Immature natural killer cell (primary cell): ENCODE data around the gene TNFRSF25. TPM values are rescaled to one million over a fixed set of nuclear protein-coding genes. Genes with fewer than 3 reads are reported as not detected.

Experiments
- DNase-seq, 3 donors: peaks; one replicate each; pipeline ENCODE4 v3.0.0; 2022; ENCODE audit warnings: mixed read lengths in 1 of 3
- H3K27ac Mint-ChIP-seq, 6 donors: one replicate each; pipeline ENCODE4 v1.8.0; 2020; ENCODE audit warnings: mixed read lengths in 6 of 6, mild to moderate bottlenecking in 5 of 6, inconsistent platforms in 4 of 6, moderate library complexity in 3 of 6
- H3K27me3 Mint-ChIP-seq, 3 donors: one replicate each; pipeline ENCODE4 v1.8.0; 2020 to 2021; ENCODE audit warnings: low read depth in 3 of 3, mild to moderate bottlenecking in 3 of 3, mixed read lengths in 3 of 3, moderate library complexity in 3 of 3, inconsistent platforms in 1 of 3
- H3K36me3 Mint-ChIP-seq, 3 donors: one replicate each; pipeline ENCODE4 v1.8.0; 2020; ENCODE audit warnings: mixed read lengths in 3 of 3, inconsistent platforms in 2 of 3, mild to moderate bottlenecking in 2 of 3
- H3K4me1 Mint-ChIP-seq, 2 donors: one replicate each; pipeline ENCODE4 v1.8.0; 2020; ENCODE audit warnings: inconsistent platforms in 2 of 2, mild to moderate bottlenecking in 2 of 2, mixed read lengths in 2 of 2, moderate library complexity in 1 of 2
- H3K4me3 Mint-ChIP-seq, 5 donors: one replicate each; pipeline ENCODE4 v1.8.0; 2020; ENCODE audit warnings: mild to moderate bottlenecking in 5 of 5, mixed read lengths in 5 of 5, inconsistent platforms in 3 of 5, moderate library complexity in 3 of 5
- H3K9me3 Mint-ChIP-seq, 6 donors: one replicate each; pipeline ENCODE4 v1.8.0; 2020; ENCODE audit warnings: mild to moderate bottlenecking in 6 of 6, mixed read lengths in 6 of 6, inconsistent platforms in 4 of 6, moderate library complexity in 3 of 6
- polyA plus RNA-seq, 3 donors: library from polyadenylated mRNA; unstranded; fragments of 300-500 nt; fragmentation: Illumina TruSeq; gene quantifications; one replicate each; pipeline ENCODE4 v1.2.3, GENCODE V29; 2021

The TNFRSF25 gene
- polyA plus RNA-seq, 3 donors from 2014 or later: 3.1 to 15.3 (median 9.8) TPM

DNA sequence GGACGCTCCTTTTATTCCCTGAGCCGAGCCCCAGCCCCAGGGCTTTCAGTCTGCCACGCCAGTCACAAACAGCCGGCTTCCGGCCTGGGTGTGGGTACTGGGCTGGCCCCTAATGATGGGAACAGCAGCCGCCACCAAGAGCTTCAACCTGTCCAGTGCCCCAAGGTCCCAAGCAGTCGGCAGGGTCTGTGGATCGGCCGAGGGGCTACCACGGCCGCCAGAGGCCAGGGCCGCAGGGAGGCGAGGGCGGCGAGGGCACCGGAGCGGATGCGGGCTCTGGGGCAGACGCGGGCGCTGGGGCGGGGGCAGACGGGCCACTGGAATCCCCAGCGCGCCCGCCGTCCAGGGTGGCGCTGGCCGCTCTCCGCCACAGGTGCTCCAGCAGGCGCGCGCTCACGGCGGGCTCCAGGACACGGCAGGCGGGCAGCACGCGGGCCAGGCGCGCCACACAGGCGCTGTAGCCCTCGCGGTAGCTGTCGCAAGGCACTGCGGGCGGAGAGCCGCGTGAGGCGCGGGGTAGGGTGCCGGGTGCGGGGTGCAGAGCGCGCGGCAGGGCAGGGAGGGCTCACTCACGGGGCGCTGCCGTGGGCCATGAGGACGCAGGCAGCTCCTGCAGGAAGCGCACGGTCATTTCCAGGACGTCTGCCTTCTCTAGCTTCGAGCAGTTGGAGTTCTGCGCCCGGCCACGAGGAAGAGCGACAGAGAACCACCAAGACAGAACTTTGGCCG is 47.1 kb downstream of the TNFRSF25 start:
- Mint-ChIP-seq H3K27me3 (peaks cover 20 to 30% (median 20%) of the 10 kb centered on the region in 3 donors), H3K4me3 (peak overlapping the region in 1 of 5 donors; percentile 56), H3K36me3 (no peaks in the 10 kb centered on the region), H3K9me3 (peaks cover 0 to 2% (median 0%) of the 10 kb centered on the region in 6 donors), H3K4me1 (peaks cover 1 to 9% of the 10 kb centered on the region in 2 donors), H3K27ac (no peak overlapping the region)
- DNase-seq: no peak

DNA sequence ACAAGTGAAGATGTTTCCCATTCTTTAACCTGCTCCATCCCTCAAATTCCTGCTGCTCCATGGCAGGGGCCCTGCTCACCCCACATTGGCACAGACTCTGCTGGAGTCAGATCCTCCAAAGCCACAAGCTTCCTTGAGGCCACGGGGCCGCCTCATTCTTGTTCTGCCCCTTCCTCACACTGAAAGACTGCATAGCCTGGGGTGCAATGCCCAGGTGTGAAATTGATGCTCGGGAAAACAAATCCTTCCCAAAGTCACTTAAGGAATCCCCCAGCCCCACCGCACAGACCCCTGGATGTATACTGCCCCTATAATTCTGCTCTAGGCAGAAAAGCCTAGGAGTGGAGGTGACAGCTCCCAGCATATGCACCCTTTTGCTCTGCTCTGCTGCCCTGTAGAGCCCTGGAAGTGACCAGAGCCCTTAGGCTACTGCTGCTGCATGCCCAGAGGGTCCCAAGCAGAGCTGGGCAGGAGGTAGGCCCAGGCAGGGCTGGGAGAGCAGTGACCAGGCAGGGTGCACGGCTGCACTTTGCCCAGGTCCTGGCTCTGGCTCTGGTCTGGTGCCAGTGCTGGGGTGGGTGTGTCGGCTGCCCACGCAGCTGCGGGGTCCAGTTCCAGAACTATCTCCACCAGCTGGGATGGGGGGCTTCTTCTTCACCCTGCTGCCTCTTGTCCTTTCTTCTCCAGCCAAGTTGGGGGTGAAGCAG is 47.9 kb downstream of the TNFRSF25 start:
- no peak for DNase-seq
- Mint-ChIP-seq H3K36me3 (no peaks in the 10 kb centered on the region), H3K4me1 (peaks cover 0 to 8% of the 10 kb centered on the region in 2 donors), H3K4me3 (peak overlapping the region in 1 of 5 donors; percentile 7), H3K27me3 (peaks cover 18 to 30% (median 20%) of the 10 kb centered on the region in 3 donors), H3K27ac (no peak overlapping the region), H3K9me3 (peaks cover 0 to 2% (median 0%) of the 10 kb centered on the region in 6 donors)

DNA sequence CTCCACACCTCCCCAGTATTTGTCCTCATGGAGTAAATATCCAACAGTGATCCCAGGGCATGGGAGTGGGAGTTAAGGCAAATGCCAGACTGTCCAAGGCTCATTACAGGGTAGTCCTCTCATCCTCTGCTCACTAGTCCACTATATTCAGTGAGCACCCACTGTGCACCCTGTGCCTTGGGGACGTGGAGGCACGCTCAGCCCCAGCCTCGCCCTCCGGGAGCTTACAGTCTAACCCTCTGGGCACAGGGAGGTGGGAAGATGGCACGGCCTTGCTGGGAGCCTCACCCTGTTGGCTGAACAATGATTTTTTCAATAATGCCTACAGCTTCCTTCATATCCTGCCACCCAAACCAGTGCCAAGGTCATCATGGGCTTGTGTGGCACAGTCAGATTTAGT is 49.1 kb downstream of the TNFRSF25 start:
- Mint-ChIP-seq H3K27ac (no peak overlapping the region), H3K4me1 (peaks cover 0 to 8% of the 10 kb centered on the region in 2 donors), H3K9me3 (no peaks in the 10 kb centered on the region), H3K4me3 (no peak overlapping the region), H3K27me3 (peaks cover 14 to 30% (median 16%) of the 10 kb centered on the region in 3 donors), H3K36me3 (no peaks in the 10 kb centered on the region)
- DNase-seq: no peak

DNA sequence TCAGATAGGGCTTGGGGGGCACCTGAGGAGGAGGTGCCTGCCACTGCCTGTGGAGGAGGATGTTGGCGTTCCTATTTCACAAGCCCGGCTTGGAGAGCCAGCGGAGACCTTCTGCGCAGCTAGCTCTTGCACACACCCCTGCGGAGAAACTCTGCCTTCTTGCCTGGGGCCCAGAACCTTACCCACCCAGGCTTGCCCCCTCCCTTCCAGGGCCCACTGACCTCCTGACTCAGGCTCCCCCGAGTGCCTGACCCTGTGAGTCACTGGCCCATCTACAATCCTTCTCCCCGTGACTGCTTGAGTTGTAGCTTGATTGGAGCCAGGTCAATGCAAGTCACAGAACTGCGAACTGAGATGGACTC is 49.7 kb downstream of the TNFRSF25 start:
- H3K27me3 Mint-ChIP-seq: peaks cover 10 to 30% (median 17%) of the 10 kb centered on the region in 3 donors
- DNase-seq: no peak
- H3K4me3 Mint-ChIP-seq: no peak overlapping the region
- peaks cover 0 to 6% of the 10 kb centered on the region in 2 donors for H3K4me1 Mint-ChIP-seq
- H3K27ac Mint-ChIP-seq: no peak overlapping the region
- no peaks in the 10 kb centered on the region for H3K36me3 Mint-ChIP-seq
- H3K9me3 Mint-ChIP-seq: no peaks in the 10 kb centered on the region

DNA sequence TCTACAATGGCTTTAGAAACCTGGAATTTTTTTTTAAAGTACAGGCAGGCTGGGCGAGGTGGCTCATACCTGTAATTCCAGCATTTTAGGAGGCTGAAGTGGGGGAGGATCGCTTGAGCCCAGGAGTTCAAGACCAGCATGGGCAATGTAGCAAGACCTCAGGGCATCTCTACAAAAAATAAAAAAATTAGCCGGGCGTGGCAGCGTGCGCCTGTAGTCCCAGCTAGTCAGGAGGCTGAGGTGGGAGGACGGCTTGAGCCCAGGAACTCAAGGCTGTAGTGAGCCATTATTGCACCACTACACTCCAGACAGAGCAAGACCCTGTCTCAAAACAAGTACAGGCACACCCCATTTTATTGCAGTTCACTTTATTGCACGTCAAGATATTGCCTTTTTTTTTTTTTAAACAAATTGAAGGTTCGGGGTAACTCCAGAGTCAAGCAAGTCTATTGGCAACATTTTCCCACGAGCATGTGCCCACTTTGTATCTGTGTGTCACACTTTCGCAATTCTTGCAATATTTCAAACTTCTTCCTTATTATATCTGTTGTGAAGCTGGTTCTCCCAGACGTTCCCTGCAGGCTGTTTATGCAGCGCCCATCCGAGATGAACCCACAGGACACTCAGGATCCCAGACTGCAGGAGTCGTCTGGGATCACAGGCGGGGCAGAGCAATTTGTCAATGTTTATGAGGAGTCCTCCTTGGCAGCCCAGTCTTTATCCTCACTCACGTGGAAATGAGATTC is 50.9 kb downstream of the TNFRSF25 start:
- H3K27ac Mint-ChIP-seq: no peak overlapping the region
- no peaks in the 10 kb centered on the region for H3K36me3 Mint-ChIP-seq
- DNase-seq: no peak
- no peak overlapping the region for H3K4me3 Mint-ChIP-seq
- peaks cover 0 to 5% of the 10 kb centered on the region in 2 donors for H3K4me1 Mint-ChIP-seq
- peaks cover 10 to 30% (median 19%) of the 10 kb centered on the region in 3 donors for H3K27me3 Mint-ChIP-seq
- H3K9me3 Mint-ChIP-seq: no peaks in the 10 kb centered on the region

DNA sequence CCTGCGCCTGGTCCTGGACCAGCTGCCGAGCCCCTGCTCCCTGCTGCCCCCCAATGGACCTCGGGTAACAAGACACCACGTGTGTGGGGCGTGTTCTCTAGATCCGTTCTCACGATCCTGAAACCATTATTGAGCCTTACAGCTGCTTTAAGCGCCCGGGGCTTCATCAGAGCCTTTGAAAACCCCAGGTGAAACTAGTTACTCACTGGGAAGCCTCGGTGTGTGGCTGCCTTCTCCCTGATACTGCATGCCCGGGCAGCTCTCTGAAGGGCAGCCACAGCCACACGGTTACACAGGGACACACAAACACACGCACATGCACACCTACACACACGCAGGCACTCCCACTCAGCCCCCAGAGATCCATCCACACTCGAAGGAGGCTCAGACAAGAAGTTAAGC is 51.5 kb downstream of the TNFRSF25 start:
- H3K9me3 Mint-ChIP-seq: no peaks in the 10 kb centered on the region
- peaks cover 0 to 5% of the 10 kb centered on the region in 2 donors for H3K4me1 Mint-ChIP-seq
- H3K4me3 Mint-ChIP-seq: no peak overlapping the region
- DNase-seq: peak in 1 of 3 donors; percentile 11
- H3K27me3 Mint-ChIP-seq: peaks cover 10 to 30% (median 20%) of the 10 kb centered on the region in 3 donors
- no peaks in the 10 kb centered on the region for H3K36me3 Mint-ChIP-seq
- H3K27ac Mint-ChIP-seq: no peak overlapping the region

DNA sequence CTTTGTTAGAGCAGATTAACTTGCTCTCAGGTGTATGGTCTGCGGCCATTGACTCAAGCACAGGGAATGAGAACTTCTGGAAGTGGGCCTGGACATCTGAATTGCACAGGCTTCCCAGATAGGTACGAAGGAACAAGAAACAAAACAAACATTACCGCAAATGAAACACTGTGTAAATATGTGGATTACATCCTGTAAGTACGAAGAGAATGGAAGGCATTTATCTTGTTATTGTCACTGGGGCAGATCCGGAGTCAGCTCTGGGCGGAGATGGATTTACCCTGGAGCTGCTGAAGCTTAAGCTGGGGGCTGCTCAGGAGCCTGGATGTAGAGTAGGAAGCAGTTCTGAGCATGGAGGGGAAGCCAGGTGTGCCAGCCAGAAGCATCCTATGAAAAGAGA is 53.1 kb downstream of the TNFRSF25 start:
- H3K9me3 Mint-ChIP-seq: no peaks in the 10 kb centered on the region
- no peak overlapping the region for H3K4me3 Mint-ChIP-seq
- no peak overlapping the region for H3K27ac Mint-ChIP-seq
- H3K4me1 Mint-ChIP-seq: peaks cover 0 to 5% of the 10 kb centered on the region in 2 donors
- DNase-seq: no peak
- peaks cover 9 to 30% (median 21%) of the 10 kb centered on the region in 3 donors for H3K27me3 Mint-ChIP-seq
- H3K36me3 Mint-ChIP-seq: no peaks in the 10 kb centered on the region

Other genes starting within 250 kb of the TNFRSF25 start
- gene ICMT, start 230.2 kb downstream of the TNFRSF25 start, polyA plus RNA-seq: 10 to 100 TPM; 17.3 to 30.7 (median 20.4) TPM
- not detected for gene HES3, start 222.0 kb downstream of the TNFRSF25 start, polyA plus RNA-seq
- 1 to 10 TPM in 1 of 3 donors, under 1 TPM in 2; 0.58 to 1.5 (median 0.68) TPM for gene GPR153, start 205.1 kb downstream of the TNFRSF25 start, polyA plus RNA-seq
- 10 to 100 TPM; 26.7 to 31.2 (median 28.9) TPM for gene ACOT7, start 72.4 kb downstream of the TNFRSF25 start, polyA plus RNA-seq
- not detected for gene HES2, start 46.3 kb downstream of the TNFRSF25 start, polyA plus RNA-seq
- not detected for gene ESPN, start 41.4 kb downstream of the TNFRSF25 start, polyA plus RNA-seq
- gene PLEKHG5, start 25.5 kb upstream of the TNFRSF25 start, polyA plus RNA-seq: under 1 TPM in 1 of 3 donors, not detected in 2; 0.08 TPM
- 10 to 100 TPM in 1 of 3 donors, 1 to 10 TPM in 2; 4.3 to 18.2 (median 8.4) TPM for gene NOL9, start 88.3 kb upstream of the TNFRSF25 start, polyA plus RNA-seq
- gene TAS1R1, start 89.1 kb upstream of the TNFRSF25 start, polyA plus RNA-seq: under 1 TPM in 1 of 3 donors, not detected in 2; 0.16 TPM
- 10 to 100 TPM in 2 of 3 donors, 1 to 10 TPM in 1; 8.3 to 25.9 (median 20.9) TPM for gene ZBTB48, start 113.8 kb upstream of the TNFRSF25 start, polyA plus RNA-seq
- 10 to 100 TPM in 1 of 3 donors, 1 to 10 TPM in 2; 7.6 to 19.7 (median 9.2) TPM for gene KLHL21, start 136.7 kb upstream of the TNFRSF25 start, polyA plus RNA-seq
- gene PHF13, start 147.6 kb upstream of the TNFRSF25 start, polyA plus RNA-seq: 1 to 10 TPM; 1.2 to 5.7 (median 2.9) TPM
- 10 to 100 TPM; 19.4 to 28.4 (median 28.0) TPM for gene THAP3, start 158.7 kb upstream of the TNFRSF25 start, polyA plus RNA-seq
- gene DNAJC11, start 235.6 kb upstream of the TNFRSF25 start, polyA plus RNA-seq: 10 to 100 TPM in 2 of 3 donors, 1 to 10 TPM in 1; 9.6 to 22.6 (median 13.5) TPM